Measurements from ENCODE around the gene RSF1. TPM values are rescaled to one million over a fixed set of nuclear protein-coding genes. Genes with fewer than 3 reads are reported as not detected.

Gene RSF1
- total RNA-seq, 4 donors from 2014 or later, result 69.3 to 127 (median 77.0) TPM

DNA sequence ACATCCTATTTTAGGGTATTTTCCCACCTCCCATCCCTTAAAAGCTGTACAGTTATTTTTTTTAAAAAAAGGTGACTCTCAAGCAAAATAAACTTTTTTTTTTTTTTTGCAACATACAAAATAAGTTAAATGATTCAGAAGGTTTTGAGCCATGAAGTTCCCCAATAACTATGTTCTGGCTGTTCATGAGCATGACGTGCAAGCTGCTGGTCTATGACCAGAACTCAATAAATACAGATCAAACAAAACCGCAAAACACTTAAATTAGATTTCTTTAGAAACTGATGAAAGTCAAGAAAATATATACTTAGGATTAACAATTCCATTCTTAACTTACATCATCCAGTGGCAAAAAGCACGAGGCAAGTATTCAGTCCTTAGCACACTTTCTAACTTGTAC lies 158.9 kb downstream of the RSF1 start:
- Histone ChIP-seq H3K27ac (no peak overlapping the region), H3K27me3 (no peaks in the 10 kb centered on the region), H3K4me3 (no peak overlapping the region), H3K36me3 (peaks cover 0 to 9% (median 1%) of the 10 kb centered on the region in 3 donors), H3K9me3 (no peaks in the 10 kb centered on the region), H3K4me1 (no peaks in the 10 kb centered on the region)
- TF ChIP-seq POLR2A (IDR thresholded peaks at IDR 0.05) (no peak), EP300 (IDR thresholded peaks at IDR 0.05) (no peak)
- TF ChIP-seq, protein P1, sequence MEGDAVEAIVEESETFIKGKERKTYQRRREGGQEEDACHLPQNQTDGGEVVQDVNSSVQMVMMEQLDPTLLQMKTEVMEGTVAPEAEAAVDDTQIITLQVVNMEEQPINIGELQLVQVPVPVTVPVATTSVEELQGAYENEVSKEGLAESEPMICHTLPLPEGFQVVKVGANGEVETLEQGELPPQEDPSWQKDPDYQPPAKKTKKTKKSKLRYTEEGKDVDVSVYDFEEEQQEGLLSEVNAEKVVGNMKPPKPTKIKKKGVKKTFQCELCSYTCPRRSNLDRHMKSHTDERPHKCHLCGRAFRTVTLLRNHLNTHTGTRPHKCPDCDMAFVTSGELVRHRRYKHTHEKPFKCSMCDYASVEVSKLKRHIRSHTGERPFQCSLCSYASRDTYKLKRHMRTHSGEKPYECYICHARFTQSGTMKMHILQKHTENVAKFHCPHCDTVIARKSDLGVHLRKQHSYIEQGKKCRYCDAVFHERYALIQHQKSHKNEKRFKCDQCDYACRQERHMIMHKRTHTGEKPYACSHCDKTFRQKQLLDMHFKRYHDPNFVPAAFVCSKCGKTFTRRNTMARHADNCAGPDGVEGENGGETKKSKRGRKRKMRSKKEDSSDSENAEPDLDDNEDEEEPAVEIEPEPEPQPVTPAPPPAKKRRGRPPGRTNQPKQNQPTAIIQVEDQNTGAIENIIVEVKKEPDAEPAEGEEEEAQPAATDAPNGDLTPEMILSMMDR (IDR thresholded peaks at IDR 0.05), result no peak
- no peak for DNase-seq (ENCODE audit: low spot score in 2 of 2)
- WGBS, 2 donors, result 89 to 90% methylated on average over 3 of the region's 3 CpGs

DNA sequence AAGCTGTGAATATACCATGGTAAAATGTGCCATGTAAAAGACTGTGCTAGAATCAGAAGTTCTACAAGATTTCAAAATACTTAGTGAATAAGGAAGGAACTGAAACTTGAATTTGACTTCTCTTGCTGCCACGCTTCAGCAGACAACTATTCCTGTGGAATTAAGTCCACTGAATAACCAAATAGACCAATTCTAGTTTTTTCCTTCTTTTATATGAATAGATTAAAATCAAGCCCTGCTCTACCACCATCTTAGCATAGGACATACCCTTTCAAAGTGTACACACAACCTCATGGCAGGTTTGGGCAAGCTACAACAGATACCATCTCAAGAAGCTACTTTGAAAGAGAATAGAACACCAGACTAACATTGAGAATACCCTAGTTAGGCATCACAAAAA lies 159.6 kb downstream of the RSF1 start:
- DNase-seq (ENCODE audit: low spot score in 2 of 2), result no peak
- Histone ChIP-seq H3K9me3 (no peaks in the 10 kb centered on the region), H3K27me3 (no peaks in the 10 kb centered on the region), H3K27ac (no peak overlapping the region), H3K36me3 (peaks cover 0 to 5% (median 0%) of the 10 kb centered on the region in 3 donors), H3K4me1 (no peaks in the 10 kb centered on the region), H3K4me3 (no peak overlapping the region)
- WGBS, 2 donors, result 91 to 92% methylated on average over 1 of the region's 1 CpG
- no peak for TF ChIP-seq EP300 (IDR thresholded peaks at IDR 0.05)
- TF ChIP-seq, protein P1 (IDR thresholded peaks at IDR 0.05), result no peak

DNA sequence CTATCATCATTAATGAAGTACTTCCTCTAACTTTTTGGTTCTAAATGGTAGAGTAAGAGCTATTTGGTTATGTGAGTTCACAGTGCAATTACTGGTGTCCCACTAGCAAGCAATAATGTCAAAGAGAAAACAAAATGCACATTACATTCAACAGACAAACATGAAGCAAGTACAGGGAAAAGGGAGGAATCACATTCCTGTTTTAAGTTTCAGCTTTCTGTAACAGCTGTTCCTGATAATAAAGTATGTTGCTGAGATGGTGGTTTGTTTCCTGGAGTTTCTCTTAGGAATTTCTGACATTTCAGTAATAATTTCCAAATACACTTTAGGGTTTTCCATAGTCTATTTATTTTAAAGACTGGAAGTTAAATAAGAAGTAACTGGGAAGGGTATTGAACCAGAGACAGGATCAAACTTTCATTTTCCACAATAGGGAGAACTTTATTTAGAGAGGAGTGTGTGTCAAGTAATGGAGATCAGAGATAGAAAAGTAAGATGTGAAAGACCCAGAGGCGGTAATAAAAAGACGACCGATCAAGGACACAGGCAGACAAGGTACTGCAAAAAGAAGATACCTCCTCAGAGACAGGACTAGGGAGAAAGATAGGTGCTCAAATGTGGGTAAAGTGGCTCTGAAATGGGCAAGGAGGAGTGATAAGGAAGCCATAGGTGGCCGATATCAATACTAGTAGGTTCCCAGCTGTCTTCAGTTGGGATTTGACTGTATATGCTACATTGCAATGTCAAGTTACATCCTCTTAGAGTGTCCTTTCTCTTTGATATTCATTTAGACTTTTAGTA lies 162.1 kb downstream of the RSF1 start:
- H3K27ac ChIP-seq, result no peak overlapping the region
- no peak for TF ChIP-seq POLR2A (IDR thresholded peaks at IDR 0.05)
- TF ChIP-seq, protein P1 (IDR thresholded peaks at IDR 0.05), result no peak
- TF ChIP-seq EP300 (IDR thresholded peaks at IDR 0.05), result no peak
- H3K4me3 ChIP-seq, result no peak overlapping the region

DNA sequence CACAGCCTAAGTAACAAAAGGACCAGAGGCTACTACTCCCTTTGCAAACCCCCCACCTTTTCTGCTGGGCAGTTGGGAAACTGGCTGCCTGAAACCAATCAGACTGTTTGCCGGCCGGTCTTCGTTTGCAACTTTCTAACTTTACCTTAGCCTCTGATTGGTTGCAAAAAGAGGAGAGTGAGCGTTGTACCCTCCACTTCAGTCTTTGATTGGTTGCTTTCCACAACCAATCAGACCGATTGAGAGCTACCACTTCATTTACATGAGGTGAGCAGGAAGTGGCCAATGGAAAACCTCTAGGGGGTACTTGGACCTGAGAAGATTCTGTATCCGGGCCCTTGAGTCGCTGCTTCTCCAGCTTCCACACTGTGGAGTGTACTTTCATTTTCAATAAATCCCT lies 164.2 kb downstream of the RSF1 start:
- H3K4me3 ChIP-seq, result no peak overlapping the region
- no peaks in the 10 kb centered on the region for H3K4me1 ChIP-seq
- WGBS, 2 donors, result 81 to 86% methylated on average over 7 of the region's 7 CpGs
- no peak for DNase-seq (ENCODE audit: low spot score in 2 of 2)
- H3K27ac ChIP-seq, result no peak overlapping the region
- no peaks in the 10 kb centered on the region for H3K9me3 ChIP-seq
- H3K36me3 ChIP-seq, result no peaks in the 10 kb centered on the region
- no peaks in the 10 kb centered on the region for H3K27me3 ChIP-seq
- TF ChIP-seq, protein P1 (IDR thresholded peaks at IDR 0.05), result no peak
- TF ChIP-seq POLR2A (IDR thresholded peaks at IDR 0.05) (no peak), EP300 (IDR thresholded peaks at IDR 0.05) (no peak)

More for the DNA sequence above, 162.1 kb downstream of the RSF1 start:
- DNase-seq (ENCODE audit: low spot score in 2 of 2), result no peak
- Histone ChIP-seq H3K27me3 (no peaks in the 10 kb centered on the region), H3K36me3 (no peaks in the 10 kb centered on the region), H3K4me1 (no peaks in the 10 kb centered on the region), H3K9me3 (no peaks in the 10 kb centered on the region)
- 81 to 89% methylated on average over 4 of the region's 4 CpGs for WGBS, 2 donors

DNA sequence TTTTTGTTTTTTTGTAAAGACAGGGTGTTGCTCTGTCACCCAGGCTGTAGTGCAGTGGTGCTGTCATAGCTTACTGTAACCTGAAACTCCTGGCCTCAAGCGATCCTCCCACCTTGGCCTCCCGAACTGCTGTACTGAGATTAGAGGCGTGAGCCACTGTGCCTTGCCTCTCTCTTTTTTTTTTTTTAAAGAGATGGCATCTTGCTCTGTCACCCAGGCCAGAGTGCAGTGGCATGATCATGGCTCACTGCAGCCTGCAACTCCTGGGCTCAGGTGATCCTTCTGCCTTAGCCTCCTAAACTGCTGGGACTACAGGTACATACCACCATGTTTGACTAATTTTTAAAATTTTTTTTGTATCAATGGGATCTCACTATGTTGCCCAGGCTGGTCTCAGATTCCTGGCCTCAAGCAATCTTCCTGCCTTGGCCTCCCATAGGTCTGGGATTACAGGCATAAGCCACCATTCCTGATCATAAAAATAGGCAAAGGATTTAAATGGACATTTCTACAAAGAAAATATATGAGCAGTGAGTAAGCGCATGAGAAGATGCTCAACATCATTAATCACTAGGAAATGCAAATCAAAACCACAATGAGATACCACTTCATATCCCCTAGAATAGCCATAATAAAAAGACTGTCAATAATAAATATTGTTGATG lies 165.6 kb downstream of the RSF1 start:
- DNase-seq (ENCODE audit: low spot score in 2 of 2), result no peak
- H3K4me1 ChIP-seq, result no peaks in the 10 kb centered on the region
- 64 to 73% methylated on average over 4 of the region's 4 CpGs for WGBS, 2 donors
- no peaks in the 10 kb centered on the region for H3K36me3 ChIP-seq
- no peak overlapping the region for H3K27ac ChIP-seq
- H3K27me3 ChIP-seq, result no peaks in the 10 kb centered on the region
- TF ChIP-seq, protein P1 (IDR thresholded peaks at IDR 0.05), result no peak
- TF ChIP-seq EP300 (IDR thresholded peaks at IDR 0.05), result no peak
- no peak for TF ChIP-seq POLR2A (IDR thresholded peaks at IDR 0.05)
- no peak overlapping the region for H3K4me3 ChIP-seq
- H3K9me3 ChIP-seq, result no peaks in the 10 kb centered on the region
